NB4 (cell line): ENCODE data around the gene TRMU.

Experiments used
- MAX ChIP-seq: IDR thresholded peaks from 2 replicates; pipeline ENCODE4 v1.6.1; 2011; ENCODE audit warnings: low read depth, low read length
- POLR2A ChIP-seq: IDR thresholded peaks from 2 replicates; pipeline ENCODE4 v1.6.1; 2011; ENCODE audit warnings: mild to moderate bottlenecking; ENCODE audit not compliant: insufficient read length; ENCODE audit errors: extremely low read depth
- TF ChIP-seq, protein P1 (sequence below): IDR thresholded peaks from one replicate; pipeline ENCODE4 v1.5.1; 2012; ENCODE audit warnings: low read depth, low read length

DNA sequence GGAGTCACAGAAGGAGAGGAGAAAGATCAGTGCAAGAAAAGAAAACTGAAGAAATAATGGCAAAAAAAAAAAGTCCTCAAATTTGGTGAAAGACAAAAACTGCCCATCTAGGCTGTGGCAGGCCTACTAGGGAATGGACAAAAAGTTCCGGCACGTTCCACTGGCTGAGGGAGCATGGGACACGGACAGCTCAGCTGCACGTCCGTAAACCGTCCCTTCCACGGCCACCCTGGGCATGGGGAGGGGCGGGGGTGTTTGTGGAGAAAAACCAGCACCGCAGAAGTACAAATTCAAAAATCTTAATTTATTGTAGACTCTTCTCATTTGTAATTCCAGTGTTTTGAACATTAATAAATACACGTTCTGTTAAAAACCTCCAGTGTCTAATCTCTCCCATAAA lies 25.4 kb downstream of the TRMU start:
- TF ChIP-seq, protein P1, sequence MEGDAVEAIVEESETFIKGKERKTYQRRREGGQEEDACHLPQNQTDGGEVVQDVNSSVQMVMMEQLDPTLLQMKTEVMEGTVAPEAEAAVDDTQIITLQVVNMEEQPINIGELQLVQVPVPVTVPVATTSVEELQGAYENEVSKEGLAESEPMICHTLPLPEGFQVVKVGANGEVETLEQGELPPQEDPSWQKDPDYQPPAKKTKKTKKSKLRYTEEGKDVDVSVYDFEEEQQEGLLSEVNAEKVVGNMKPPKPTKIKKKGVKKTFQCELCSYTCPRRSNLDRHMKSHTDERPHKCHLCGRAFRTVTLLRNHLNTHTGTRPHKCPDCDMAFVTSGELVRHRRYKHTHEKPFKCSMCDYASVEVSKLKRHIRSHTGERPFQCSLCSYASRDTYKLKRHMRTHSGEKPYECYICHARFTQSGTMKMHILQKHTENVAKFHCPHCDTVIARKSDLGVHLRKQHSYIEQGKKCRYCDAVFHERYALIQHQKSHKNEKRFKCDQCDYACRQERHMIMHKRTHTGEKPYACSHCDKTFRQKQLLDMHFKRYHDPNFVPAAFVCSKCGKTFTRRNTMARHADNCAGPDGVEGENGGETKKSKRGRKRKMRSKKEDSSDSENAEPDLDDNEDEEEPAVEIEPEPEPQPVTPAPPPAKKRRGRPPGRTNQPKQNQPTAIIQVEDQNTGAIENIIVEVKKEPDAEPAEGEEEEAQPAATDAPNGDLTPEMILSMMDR = no peak
- TF ChIP-seq POLR2A (no peak), MAX (no peak)
